Activated naive CD8-positive, alpha-beta T cell treated with anti-CD3 and anti-CD28 coated beads, Interleukin-2, amount 10 ng/mL, durations not matched to agents 7 days and 5 days (primary cell): Measurements from ENCODE around the gene STAM2. TPM values are rescaled to one million over a fixed set of nuclear protein-coding genes. Genes with fewer than 3 reads are reported as not detected.

Source experiments
- ATAC-seq: fragments of 150-1000 bp; cut with Tn5 transposase; one replicate; pipeline ENCODE4 v1.10.0; 2021; ENCODE audit warnings: low read depth, moderate library complexity
- POLR2A ChIA-PET: fragments of 350-600 bp; sonication (Branson Sonifier 250); formaldehyde crosslinking; loops from one replicate; lab custom pipeline; 2021; ENCODE audit warnings: antibody characterized with exemption; lab: Charles Lee
- DNase-seq: peaks from one replicate; pipeline ENCODE4 v3.0.0; 2021
- H3K27ac Mint-ChIP-seq: one replicate; pipeline ENCODE4 v1.8.0; 2022; ENCODE audit warnings: mild to moderate bottlenecking, mixed read lengths
- H3K27me3 Mint-ChIP-seq: one replicate; pipeline ENCODE4 v1.8.0; 2022; ENCODE audit warnings: mild to moderate bottlenecking, moderate library complexity, mixed read lengths
- H3K36me3 Mint-ChIP-seq: one replicate; pipeline ENCODE4 v1.8.0; 2021; ENCODE audit warnings: mild to moderate bottlenecking, mixed read lengths
- H3K4me1 Mint-ChIP-seq: one replicate; pipeline ENCODE4 v1.8.0; 2021; ENCODE audit warnings: mixed read lengths
- H3K4me3 Mint-ChIP-seq: one replicate; pipeline ENCODE4 v1.8.0; 2022; ENCODE audit warnings: mild to moderate bottlenecking, moderate library complexity, mixed read lengths
- H3K9me3 Mint-ChIP-seq: one replicate; pipeline ENCODE4 v1.8.0; 2021; ENCODE audit warnings: mixed read lengths
- total RNA-seq, 2 experiments: library from RNA; stranded (reverse); gene quantifications; one replicate each; pipeline ENCODE4 v1.2.3, GENCODE V29; 2021

Gene STAM2
- total RNA-seq, 2 experiments from 2014 or later = 19.0 to 19.2 TPM

DNA sequence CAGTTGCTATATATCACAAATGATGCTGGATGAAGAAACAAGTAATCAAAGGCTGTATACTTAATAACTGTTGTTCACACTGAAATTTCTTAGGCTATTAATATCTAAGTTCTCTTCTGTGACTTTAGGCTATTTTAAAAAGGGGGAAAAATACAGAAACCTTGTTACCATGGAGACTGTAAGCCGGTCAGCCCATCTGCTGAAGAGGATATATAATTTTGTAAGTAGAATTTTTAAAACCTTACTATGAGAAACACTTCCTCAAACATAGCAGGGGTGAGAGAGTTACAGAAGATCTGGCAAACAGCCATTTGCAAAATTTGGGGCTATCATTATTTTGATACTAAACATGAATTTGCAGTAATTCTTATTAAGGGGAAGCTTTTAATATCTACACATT, 104.5 kb downstream of the STAM2 start:
- Mint-ChIP-seq H3K27me3 (no peaks in the 10 kb centered on the region), H3K9me3 (no peaks in the 10 kb centered on the region), H3K4me3 (no peak overlapping the region), H3K36me3 (no peaks in the 10 kb centered on the region), H3K4me1 (no peaks in the 10 kb centered on the region), H3K27ac (no peak overlapping the region)
- POLR2A ChIA-PET = no interaction called here
- DNase-seq (no peak), ATAC-seq (no peak)

DNA sequence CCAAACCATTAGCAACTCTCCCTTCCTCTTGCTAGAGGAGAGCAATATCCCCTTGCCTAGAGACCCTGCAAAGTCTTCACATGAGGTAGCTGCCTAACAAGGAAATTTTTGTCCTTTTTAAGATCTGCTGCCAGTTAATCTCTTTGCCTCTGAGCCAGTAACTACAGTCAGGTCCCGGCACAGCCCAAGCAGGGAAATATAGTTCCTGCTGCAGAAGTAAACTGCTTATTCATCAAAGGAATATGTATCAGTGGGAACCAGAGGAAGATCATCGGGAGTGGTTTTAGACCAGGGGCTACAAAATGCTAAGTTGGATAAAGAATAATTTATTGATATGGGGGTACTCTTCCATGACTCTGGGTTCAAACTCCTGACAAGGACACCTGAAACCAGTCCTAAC, 107.3 kb downstream of the STAM2 start:
- peaks cover 3% of the 10 kb centered on the region for H3K27me3 Mint-ChIP-seq
- no peak overlapping the region for H3K27ac Mint-ChIP-seq
- H3K36me3 Mint-ChIP-seq = no peaks in the 10 kb centered on the region
- no peaks in the 10 kb centered on the region for H3K9me3 Mint-ChIP-seq
- H3K4me1 Mint-ChIP-seq = no peaks in the 10 kb centered on the region
- no peak overlapping the region for H3K4me3 Mint-ChIP-seq
- POLR2A ChIA-PET = no interaction called here
- no peak for ATAC-seq
- DNase-seq = no peak

DNA sequence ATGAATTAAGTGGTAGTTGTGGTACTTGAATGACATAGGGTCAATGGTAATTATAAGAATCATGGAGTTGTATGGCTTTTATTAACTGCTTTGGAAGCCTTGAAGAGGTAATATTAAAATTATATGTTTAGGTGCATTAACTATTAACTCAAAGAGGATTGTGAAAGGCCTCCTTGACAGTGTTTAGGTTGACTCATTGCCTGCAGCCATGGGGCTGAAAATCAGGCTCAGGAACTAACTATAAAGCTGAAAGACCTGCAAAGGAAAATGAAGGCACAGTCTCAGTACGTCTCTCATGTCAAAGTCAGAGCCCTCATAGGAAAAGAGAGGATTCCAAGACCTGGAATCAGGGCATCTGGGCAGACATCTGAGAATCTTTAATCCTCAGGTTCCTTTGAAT, 107.7 kb downstream of the STAM2 start:
- no peaks in the 10 kb centered on the region for H3K36me3 Mint-ChIP-seq
- POLR2A ChIA-PET = no interaction called here
- no peaks in the 10 kb centered on the region for H3K9me3 Mint-ChIP-seq
- H3K4me3 Mint-ChIP-seq = no peak overlapping the region
- no peak for ATAC-seq
- no peak overlapping the region for H3K27ac Mint-ChIP-seq
- DNase-seq = no peak
- H3K4me1 Mint-ChIP-seq = no peaks in the 10 kb centered on the region
- H3K27me3 Mint-ChIP-seq = peaks cover 4% of the 10 kb centered on the region

Other genes starting within 250 kb of the STAM2 start
- gene CACNB4, start 76.7 kb downstream of the STAM2 start, total RNA-seq = under 1 TPM; 0.36 to 0.71 TPM
- gene FMNL2, start 159.4 kb upstream of the STAM2 start, total RNA-seq = under 1 TPM; 0.37 to 0.42 TPM